ENCODE results near the gene FAM240B.

Gene FAM240B

GRCh38 chr9:38662763-38663593, 57.0 kb downstream of the FAM240B start:
- no peak for DNase-seq

- no peak for DNase-seq
These were observed 60.4 kb downstream of the FAM240B start for GRCh38 chr9:38659538-38659937.

- no peak for DNase-seq
These were observed 63.0 kb downstream of the FAM240B start for GRCh38 chr9:38656896-38657295.

- DNase-seq, result no peak
These were observed 67.4 kb downstream of the FAM240B start for GRCh38 chr9:38652486-38652885.

GRCh38 chr9:38652044-38652443, 67.9 kb downstream of the FAM240B start:
- no peak for DNase-seq

GRCh38 chr9:38651400-38652042, 68.4 kb downstream of the FAM240B start:
- DNase-seq, result no peak

GRCh38 chr9:38650564-38650963, 69.4 kb downstream of the FAM240B start:
- no peak for DNase-seq

- no peak for DNase-seq
These were observed 70.1 kb downstream of the FAM240B start for GRCh38 chr9:38649731-38650363.

GRCh38 chr9:38644601-38645000, 75.3 kb downstream of the FAM240B start:
- DNase-seq, result no peak
